NCI-H187 (cell line): ENCODE data around the gene HMGB1.

Experiments used
- DNase-seq, 2 experiments: peaks; one replicate each; lab custom pipeline; 2025; lab: John Stamatoyannopoulos, UW

The HMGB1 gene

GRCh38 chr13:30465593-30466357, at the start of gene HMGB1:
TSS of gene HMGB1 (minus strand) at chr13:30465936. CDS start at chr13:30463680, 2,256 bp downstream.
- DNase-seq: peak; percentile 80 to 88

- no peak for DNase-seq
Observed at GRCh38 chr13:30510811-30511371, 45.2 kb upstream of the HMGB1 start.

GRCh38 chr13:30510091-30510490, 44.4 kb upstream of the HMGB1 start:
- no peak for DNase-seq

GRCh38 chr13:30509254-30510050, 43.7 kb upstream of the HMGB1 start:
- no peak for DNase-seq

GRCh38 chr13:30504081-30504480, 38.3 kb upstream of the HMGB1 start:
- no peak for DNase-seq

GRCh38 chr13:30502237-30502636, 36.5 kb upstream of the HMGB1 start:
- DNase-seq: no peak

- no peak for DNase-seq
Observed at GRCh38 chr13:30499338-30499737, 33.6 kb upstream of the HMGB1 start.

- DNase-seq: no peak
Observed at GRCh38 chr13:30496147-30496546, 30.4 kb upstream of the HMGB1 start.

- no peak for DNase-seq
Observed at GRCh38 chr13:30495746-30496145, 30.0 kb upstream of the HMGB1 start.

- DNase-seq: no peak
Observed at GRCh38 chr13:30493658-30494381, 28.1 kb upstream of the HMGB1 start.

GRCh38 chr13:30487075-30487470, 21.3 kb upstream of the HMGB1 start:
- no peak for DNase-seq

GRCh38 chr13:30486230-30487074, 20.7 kb upstream of the HMGB1 start:
- no peak for DNase-seq

- DNase-seq: no peak
Observed at GRCh38 chr13:30481241-30481760, 15.6 kb upstream of the HMGB1 start.

GRCh38 chr13:30480292-30480950, 14.7 kb upstream of the HMGB1 start:
- no peak for DNase-seq

GRCh38 chr13:30479883-30480219, 14.1 kb upstream of the HMGB1 start:
- no peak for DNase-seq

GRCh38 chr13:30479154-30479882, 13.6 kb upstream of the HMGB1 start:
- DNase-seq: no peak

GRCh38 chr13:30477346-30478195, 11.8 kb upstream of the HMGB1 start:
- DNase-seq: no peak

GRCh38 chr13:30473675-30474074, 7.9 kb upstream of the HMGB1 start:
- no peak for DNase-seq

GRCh38 chr13:30466841-30467252, 1.1 kb upstream of the HMGB1 start:
- DNase-seq: peak in 1 of 2 experiments; percentile 5
